T-helper 2 cell treated with Interferon-gamma antibody and Interleukin-4, amounts not matched to agents 100 ng/mL and 5 ng/mL, for 36 hours (primary cell): ENCODE data around the gene ASNSD1. TPM values are rescaled to one million over a fixed set of nuclear protein-coding genes. Genes with fewer than 3 reads are reported as not detected.
"Not testable (repeated sequence)": the region's sequence is repeated elsewhere in the genome, so short reads cannot be mapped to it uniquely, and the experiment has no call there.

ENCODE experiments used
- intact Hi-C: fragments of 100-400 bp; cut with micrococcal nuclease; formaldehyde crosslinking; loops from one replicate; pipeline ENCODE4 v1.15.1; 2023
- total RNA-seq: library from RNA; stranded (reverse); gene quantifications from 2 replicates; pipeline ENCODE4 v1.2.3, GENCODE V29; 2022

The ASNSD1 gene
- total RNA-seq, 1 donor from 2014 or later, result 42.5 TPM

DNA sequence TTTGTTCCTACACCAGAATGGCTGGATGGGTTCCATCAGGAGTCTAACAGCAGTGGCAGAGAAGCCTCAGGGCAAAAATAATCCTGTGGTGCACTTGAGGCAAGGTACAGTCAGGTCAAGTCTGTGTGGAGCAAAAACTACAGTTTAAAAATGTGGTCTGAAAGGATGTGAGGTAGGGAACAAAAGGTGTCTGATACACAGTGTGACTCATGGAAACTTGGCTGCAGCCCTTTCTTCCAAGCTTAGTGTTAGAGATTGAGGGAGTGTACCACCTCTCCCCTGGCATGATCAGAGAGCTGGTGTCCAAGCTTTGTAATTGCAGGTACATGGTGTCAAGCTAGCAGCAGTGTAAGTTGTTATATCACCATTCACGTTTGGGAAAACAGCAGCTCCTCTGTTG, 22.1 kb downstream of the ASNSD1 start:
- intact Hi-C loops, result loop anchor here (1.0 kb wide), 1 partner anchor 8 kb away; no protein-coding TSS in a partner anchor

DNA sequence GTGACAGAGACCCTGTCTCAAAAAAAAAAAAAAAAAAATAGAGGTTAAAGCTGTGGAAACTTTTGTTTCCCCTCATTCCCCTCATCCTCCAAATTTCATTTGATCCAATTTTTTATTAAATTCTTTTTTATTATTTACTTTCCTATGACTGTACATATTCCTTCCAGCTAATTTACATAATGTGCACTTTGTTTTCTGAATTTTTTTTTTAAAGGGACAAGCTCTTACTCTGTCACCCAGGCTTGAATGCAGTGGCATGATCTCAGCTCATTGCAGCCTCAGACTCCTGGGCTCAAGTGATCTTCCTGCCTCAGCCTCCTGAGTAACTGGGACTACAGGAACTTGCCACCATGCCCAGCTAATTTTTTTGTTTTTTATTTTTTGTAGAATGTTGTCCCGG, 23.6 kb downstream of the ASNSD1 start:
- intact Hi-C loops, result no loop called here

DNA sequence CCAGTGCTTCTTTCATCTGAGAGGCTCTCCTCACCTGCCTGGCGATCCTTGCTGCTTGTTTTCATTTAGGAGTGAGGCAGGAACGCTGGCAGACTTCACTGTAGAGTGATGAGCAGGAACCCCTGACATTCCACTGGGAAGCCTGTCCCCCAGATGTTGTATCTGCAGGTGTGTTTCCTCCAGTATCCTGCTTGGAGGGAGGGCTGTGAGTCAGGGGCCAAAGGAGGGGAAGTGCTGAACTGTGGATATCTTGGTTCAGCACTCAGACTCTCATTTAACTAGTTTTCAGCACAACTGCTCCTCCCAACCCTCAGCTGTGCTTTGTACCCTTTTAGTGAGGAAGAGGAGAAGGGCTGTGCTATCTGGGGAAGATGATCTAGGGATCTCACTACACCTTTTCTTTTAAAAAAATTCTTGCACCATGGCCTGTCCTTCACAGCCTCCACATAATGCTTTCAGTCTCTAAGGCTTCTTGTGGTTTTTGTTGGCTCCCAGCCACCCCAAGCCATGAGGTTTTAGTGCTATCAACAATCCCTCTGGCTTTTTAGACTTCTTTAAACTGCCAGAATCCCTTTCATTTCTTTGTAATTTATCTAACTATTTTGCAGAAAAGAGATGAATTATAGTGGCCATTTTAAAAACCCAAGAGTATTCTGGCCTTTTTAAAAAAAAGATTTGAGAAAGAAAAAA, 24.4 kb downstream of the ASNSD1 start:
- intact Hi-C loops, result no loop called here

DNA sequence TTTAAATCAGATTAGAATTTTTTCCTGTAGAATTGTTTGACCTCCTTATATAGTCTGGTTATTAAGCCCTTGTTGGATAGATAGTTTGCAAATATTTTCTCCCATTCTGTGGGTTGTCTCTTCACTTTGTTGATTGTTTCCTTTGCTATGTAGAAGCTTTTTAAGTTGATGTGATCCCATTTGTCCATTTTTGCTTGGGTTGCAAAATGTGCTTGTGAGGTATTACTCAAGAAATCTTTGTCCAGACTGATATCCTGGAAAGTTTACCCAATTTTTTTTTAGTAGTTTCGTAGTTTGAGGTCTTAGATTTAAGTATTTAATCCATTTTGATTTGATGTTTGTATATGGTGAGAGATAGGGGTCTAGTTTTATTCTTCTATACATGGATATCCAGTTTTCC, 26.5 kb downstream of the ASNSD1 start:
- intact Hi-C loops, result not testable (repeated sequence)

DNA sequence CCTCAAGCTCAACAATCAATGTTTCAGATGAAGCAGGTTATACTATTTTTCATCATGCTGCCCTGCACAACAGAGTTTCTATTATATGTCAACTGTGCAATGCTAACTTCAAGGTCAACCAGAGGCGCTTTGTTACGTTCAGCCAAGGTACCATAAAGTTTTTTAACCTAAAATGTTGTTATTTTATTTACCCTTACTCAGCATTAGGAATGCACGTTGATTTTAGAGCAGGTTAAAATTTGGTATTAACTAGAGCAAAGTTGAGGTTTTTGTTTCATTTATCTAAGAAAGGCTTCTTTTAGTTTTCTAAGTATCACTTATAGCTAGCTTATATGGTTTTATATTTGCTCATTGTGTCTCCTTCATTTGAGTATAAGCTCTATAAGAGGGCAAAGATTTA, 35.0 kb downstream of the ASNSD1 start:
- intact Hi-C loops, result no loop called here

DNA sequence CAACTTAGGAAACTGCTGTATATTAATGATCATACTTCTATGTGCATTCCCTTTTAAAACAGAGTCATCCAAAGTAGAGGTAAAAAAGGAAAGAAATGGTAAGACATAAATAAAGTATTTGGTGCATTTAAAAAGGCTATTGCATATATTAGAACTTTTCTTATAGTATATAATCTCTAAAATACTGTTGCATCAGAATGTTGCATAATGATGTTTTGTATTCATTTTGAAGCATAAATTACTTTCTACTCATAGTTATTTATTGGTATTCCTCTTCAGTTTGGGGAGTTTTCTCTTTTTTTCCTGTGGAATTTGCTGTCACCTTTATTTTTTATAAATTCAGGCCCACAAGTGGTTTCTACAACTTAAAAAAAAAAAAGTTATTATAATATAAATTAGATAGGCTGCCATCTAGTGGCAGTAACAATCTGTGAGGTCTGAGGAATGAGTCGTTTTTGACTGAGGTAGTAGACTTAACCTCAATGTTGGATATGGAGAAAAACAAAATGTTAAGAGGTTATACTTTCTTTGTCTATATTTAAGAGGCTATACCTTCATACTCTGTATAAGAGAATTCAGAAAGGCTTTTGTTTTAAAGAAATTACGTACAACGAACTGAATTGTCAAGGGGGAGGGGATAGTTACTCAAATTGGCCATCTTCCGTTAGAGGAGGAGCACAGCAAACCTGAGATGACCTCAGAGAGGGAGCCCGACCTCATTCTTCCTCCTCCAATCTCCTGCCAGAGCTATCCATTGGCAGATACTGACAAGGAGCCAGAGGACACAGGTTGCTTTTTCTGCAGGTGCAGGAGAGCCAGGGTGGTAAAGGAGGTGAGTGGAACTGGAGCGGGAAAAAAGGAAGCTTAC, 37.0 kb downstream of the ASNSD1 start:
- intact Hi-C loops, result loop anchor here (1.0 to 2.0 kb wide), 3 partner anchors 24 to 65 kb away; partner anchors contain the start of genes ANKAR, ASNSD1 and OSGEPL1

DNA sequence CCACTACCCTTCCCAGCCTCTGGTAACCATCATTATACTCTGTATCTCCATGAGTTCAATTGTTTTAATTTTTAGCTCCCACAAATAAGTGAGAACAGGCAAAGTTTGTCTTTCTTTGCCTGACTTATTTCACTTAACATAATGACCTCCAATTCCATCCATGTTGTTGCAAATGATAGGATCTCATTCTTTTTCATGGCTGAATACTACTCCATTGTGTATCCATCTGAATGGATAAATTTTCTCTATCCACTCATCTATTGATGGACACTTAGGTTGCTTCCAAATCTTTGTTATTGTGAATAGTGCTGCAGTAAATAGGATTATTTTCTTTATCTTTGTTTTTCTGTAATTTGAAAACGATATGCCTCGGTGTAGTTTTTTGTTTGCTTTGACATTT, 39.4 kb downstream of the ASNSD1 start:
- intact Hi-C loops, result no loop called here

DNA sequence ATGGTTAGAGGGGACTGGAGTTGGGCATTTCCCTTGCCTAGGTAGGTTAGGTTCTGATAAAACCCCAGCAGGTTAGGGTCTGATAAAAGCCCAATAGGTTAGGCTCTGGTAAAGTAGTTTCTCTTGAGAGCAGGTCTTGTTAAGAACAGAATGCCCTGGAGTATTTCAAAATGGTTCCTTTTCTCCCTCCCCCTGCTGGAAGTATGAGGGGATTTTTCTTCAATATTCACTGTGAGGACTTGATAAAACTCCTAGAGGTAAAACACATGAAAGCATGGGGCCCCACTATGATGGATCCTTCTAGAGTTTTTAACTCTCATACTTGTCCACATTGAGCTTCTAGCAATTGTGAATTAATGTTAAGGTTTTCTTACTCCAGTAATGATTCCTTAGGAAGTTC, 40.8 kb downstream of the ASNSD1 start:
- intact Hi-C loops, result no loop called here

DNA sequence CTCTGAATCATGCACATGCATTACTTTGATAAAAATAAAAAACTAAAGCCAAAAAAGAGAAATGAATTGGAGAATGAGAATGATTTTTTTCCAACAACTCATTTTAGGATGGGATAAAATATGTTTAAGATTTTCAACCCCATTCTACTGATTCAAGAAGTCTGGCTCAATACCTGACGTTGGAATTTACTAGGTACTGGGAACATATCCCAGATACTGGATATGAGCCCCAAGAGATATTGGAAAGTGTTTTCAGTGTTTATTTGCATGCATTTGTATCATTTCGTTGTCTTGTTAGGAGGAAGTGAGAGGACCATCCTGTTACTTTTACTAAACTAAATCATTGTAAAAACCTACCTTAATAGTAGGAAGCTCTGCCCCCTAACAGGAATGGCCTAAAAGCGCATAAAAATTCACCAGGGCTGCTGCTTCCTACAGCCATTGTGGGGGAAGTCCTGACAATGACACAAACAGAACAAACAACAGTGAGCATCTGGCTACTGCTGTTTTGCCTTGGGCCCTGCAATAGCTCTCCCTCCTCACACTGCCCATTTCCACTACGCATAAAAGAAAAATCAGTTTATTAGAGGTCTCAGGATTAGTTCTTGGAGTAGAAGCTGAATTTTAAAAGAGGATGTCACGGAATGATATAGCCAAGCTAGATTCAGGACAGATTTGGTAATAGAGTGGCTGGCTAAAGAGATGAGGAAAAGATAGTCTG, 48.4 kb downstream of the ASNSD1 start:
- intact Hi-C loops, result no loop called here

DNA sequence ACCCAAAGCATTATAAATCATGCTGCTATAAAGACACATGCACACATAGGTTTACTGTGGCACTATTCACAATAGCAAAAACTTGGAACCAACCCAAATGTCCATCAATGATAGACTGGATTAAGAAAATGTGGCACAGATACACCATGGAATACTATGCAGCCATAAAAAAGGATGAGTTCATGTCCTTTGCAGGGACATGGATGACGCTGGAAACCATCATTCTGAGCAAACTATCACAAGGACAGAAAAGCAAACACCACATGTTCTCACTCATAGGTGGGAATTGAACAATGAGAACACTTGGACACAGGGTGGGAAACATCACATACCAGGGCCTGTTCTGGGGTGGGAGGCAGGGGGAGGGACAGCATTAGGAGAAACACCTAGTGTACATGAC, 56.3 kb downstream of the ASNSD1 start:
- intact Hi-C loops, result not testable (repeated sequence)

DNA sequence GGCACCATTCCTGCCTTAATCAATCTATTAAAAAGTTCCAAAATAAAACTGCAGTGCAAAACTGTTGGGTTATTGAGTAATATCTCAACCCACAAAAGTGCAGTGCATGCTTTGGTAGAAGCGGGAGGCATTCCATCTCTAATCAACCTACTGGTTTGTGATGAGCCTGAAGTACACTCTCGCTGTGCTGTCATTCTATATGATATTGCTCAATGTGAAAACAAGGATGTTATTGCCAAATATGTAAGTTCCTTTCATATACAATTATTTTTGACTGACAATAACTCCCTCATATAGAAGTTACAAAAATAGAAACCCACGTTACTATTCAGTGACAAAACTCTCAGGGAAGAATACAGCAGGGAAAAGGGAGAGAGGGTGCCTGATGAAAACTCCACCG, 58.3 kb downstream of the ASNSD1 start:
- intact Hi-C loops, result no loop called here

Other genes starting within 250 kb of the ASNSD1 start
- 57.3 and 58.5 TPM in 2 replicates for gene WDR75, start 220.0 kb upstream of the ASNSD1 start, total RNA-seq
- gene SLC40A1, start 80.7 kb upstream of the ASNSD1 start, total RNA-seq, result 6.0 and 6.3 TPM in 2 replicates
- gene ANKAR, start 13.2 kb downstream of the ASNSD1 start, total RNA-seq, result 5.0 and 7.4 TPM in 2 replicates
- gene OSGEPL1, start 101.3 kb downstream of the ASNSD1 start, total RNA-seq, result 6.6 TPM in 2 replicates
- gene ORMDL1, start 122.9 kb downstream of the ASNSD1 start, total RNA-seq, result 70.0 and 78.9 TPM in 2 replicates
- 31.8 and 39.0 TPM in 2 replicates for gene PMS1, start 123.0 kb downstream of the ASNSD1 start, total RNA-seq